Neuronal stem cell (in vitro differentiated cells): Measurements from ENCODE around the gene PTPRD.

Source experiments
- DNase-seq: peaks from one replicate; pipeline ENCODE4 v3.0.0-alpha.2; 2013; ENCODE audit warnings: low spot score
- H2AFZ ChIP-seq: one replicate; pipeline ENCODE4 v1.6.1; 2013; ENCODE audit warnings: mild to moderate bottlenecking, low read length, inconsistent platforms
- H2AK5ac ChIP-seq: 2 replicates; pipeline ENCODE4 v1.6.1; 2013; ENCODE audit warnings: low read depth, mild to moderate bottlenecking, inconsistent platforms, low read length, moderate library complexity, mixed read lengths
- H2BK120ac ChIP-seq: 2 replicates; pipeline ENCODE4 v1.6.1; 2013; ENCODE audit warnings: low read depth, mild to moderate bottlenecking, inconsistent platforms, low read length, moderate library complexity, mixed read lengths
- H2BK12ac ChIP-seq: one replicate; pipeline ENCODE4 v1.6.1; 2013; ENCODE audit warnings: low read length, inconsistent platforms
- H2BK15ac ChIP-seq: 2 replicates; pipeline ENCODE4 v1.6.1; 2013; ENCODE audit warnings: mild to moderate bottlenecking, low read length, inconsistent platforms, mixed read lengths
- H2BK5ac ChIP-seq: one replicate; pipeline ENCODE4 v1.6.1; 2013; ENCODE audit warnings: inconsistent platforms, mild to moderate bottlenecking, low read length, moderate library complexity
- H3K14ac ChIP-seq: one replicate; pipeline ENCODE4 v1.6.1; 2013; ENCODE audit warnings: low read length, inconsistent platforms
- H3K18ac ChIP-seq: 2 replicates; pipeline ENCODE4 v1.6.1; 2013; ENCODE audit warnings: low read length, inconsistent platforms
- H3K23ac ChIP-seq: 2 replicates; pipeline ENCODE4 v1.6.1; 2013; ENCODE audit warnings: low read depth, mild to moderate bottlenecking, mixed read lengths, low read length, inconsistent platforms; ENCODE audit not compliant: poor library complexity
- H3K27ac ChIP-seq: replicated peaks from 3 replicates; pipeline ENCODE4 v1.5.1; 2013; ENCODE audit warnings: low read length, inconsistent platforms
- H3K27me3 ChIP-seq, 3 experiments: 2 replicates each; pipeline ENCODE4 v1.6.1; 2013; ENCODE audit warnings: low read length in 3 of 3, mild to moderate bottlenecking in 2 of 3, inconsistent platforms in 1 of 3, low read depth in 1 of 3, mixed read lengths in 1 of 3, moderate library complexity in 1 of 3; ENCODE audit not compliant: control insufficient read depth in 3 of 3, insufficient read depth in 3 of 3
- H3K36me3 ChIP-seq, 2 donors: replicated peaks in 1 of 2; 2 replicates each; pipeline ENCODE4 v1.6.1; 2013; ENCODE audit warnings: low read length in 2 of 2; ENCODE audit not compliant: control insufficient read depth in 2 of 2, insufficient read depth in 2 of 2
- H3K4ac ChIP-seq: 2 replicates; pipeline ENCODE4 v1.6.1; 2013; ENCODE audit warnings: inconsistent platforms, mild to moderate bottlenecking, low read length, moderate library complexity
- H3K4me1 ChIP-seq, 2 donors: 1 replicate in 1 of 2; 2 replicates in 1 of 2; pipeline ENCODE4 v1.6.1; 2013; ENCODE audit warnings: low read length in 2 of 2, low read depth in 1 of 2; ENCODE audit not compliant: control insufficient read depth in 2 of 2, insufficient read depth in 1 of 2
- H3K4me2 ChIP-seq: one replicate; pipeline ENCODE4 v1.6.1; 2013; ENCODE audit warnings: mild to moderate bottlenecking, low read length, inconsistent platforms; ENCODE audit not compliant: insufficient read depth, poor library complexity, severe bottlenecking
- H3K4me3 ChIP-seq, 2 donors: 2 replicates each; pipeline ENCODE4 v1.5.1; 2013; ENCODE audit warnings: low read length in 2 of 2, mild to moderate bottlenecking in 2 of 2, inconsistent platforms in 1 of 2, moderate library complexity in 1 of 2
- H3K79me1 ChIP-seq: one replicate; pipeline ENCODE4 v1.6.1; 2013; ENCODE audit warnings: low read depth, mild to moderate bottlenecking, inconsistent platforms, low read length, moderate library complexity
- H3K9ac ChIP-seq: one replicate; pipeline ENCODE4 v1.6.1; 2013; ENCODE audit warnings: mild to moderate bottlenecking, low read depth, low read length, inconsistent platforms; ENCODE audit not compliant: poor library complexity
- H3K9me3 ChIP-seq, 2 donors: replicated peaks in 1 of 2; 2 replicates each; pipeline versions ENCODE3 to v1.6.1; 2013; ENCODE audit warnings: low read length in 2 of 2, mild to moderate bottlenecking in 2 of 2, inconsistent platforms in 1 of 2, low read depth in 1 of 2, mixed read lengths in 1 of 2, moderate library complexity in 1 of 2; ENCODE audit not compliant: control insufficient read depth in 2 of 2, insufficient read depth in 1 of 2
- H4K8ac ChIP-seq: one replicate; pipeline ENCODE4 v1.6.1; 2013; ENCODE audit warnings: low read depth, mild to moderate bottlenecking, inconsistent platforms, low read length, moderate library complexity
- H4K91ac ChIP-seq: one replicate; pipeline ENCODE4 v1.6.1; 2013; ENCODE audit warnings: low read length, low read depth, mild to moderate bottlenecking, inconsistent platforms; ENCODE audit not compliant: poor library complexity
- WGBS, 2 donors: extraction: QIAGEN DNeasy Blood & Tissue Kit; methylation state at CpG; one replicate each; pipeline ENCODE4 v1.1.7; 2013; ENCODE audit warnings: missing lambda C conversion rate in 2 of 2, mixed read lengths in 1 of 2; ENCODE audit not compliant: insufficient read length in 2 of 2, insufficient replicate concordance in 1 of 2; ENCODE audit errors: extremely low coverage in 2 of 2; 5-methylcytosine and 5-hydroxymethylcytosine counted together

The PTPRD gene

GRCh38 chr9:8660383-8660782 lies 1952.4 kb downstream of the PTPRD start:
- H3K14ac ChIP-seq = no peak overlapping the region
- H3K4me2 ChIP-seq = no peak overlapping the region
- no peak overlapping the region for H3K27ac ChIP-seq
- no peak overlapping the region for H2BK12ac ChIP-seq
- no peaks in the 10 kb centered on the region for H3K79me1 ChIP-seq
- no peak overlapping the region for H3K18ac ChIP-seq
- H3K4me3 ChIP-seq = no peak overlapping the region
- no peak for DNase-seq
- H3K4ac ChIP-seq = no peak overlapping the region
- H3K9me3 ChIP-seq = peaks cover 0 to 7% of the 10 kb centered on the region in 2 donors
- no peak overlapping the region for H2BK5ac ChIP-seq
- H3K9ac ChIP-seq = no peak overlapping the region
- H2AFZ ChIP-seq = no peak overlapping the region
- H2AK5ac ChIP-seq = no peak overlapping the region
- peaks cover under 1 to 2% of the 10 kb centered on the region in 2 donors for H3K4me1 ChIP-seq
- H4K91ac ChIP-seq = no peak overlapping the region
- no peak overlapping the region for H2BK15ac ChIP-seq
- H2BK120ac ChIP-seq = no peak overlapping the region
- H4K8ac ChIP-seq = no peak overlapping the region
- no peaks in the 10 kb centered on the region for H3K36me3 ChIP-seq
- no peak overlapping the region for H3K23ac ChIP-seq
- no peaks in the 10 kb centered on the region for H3K27me3 ChIP-seq

DNA sequence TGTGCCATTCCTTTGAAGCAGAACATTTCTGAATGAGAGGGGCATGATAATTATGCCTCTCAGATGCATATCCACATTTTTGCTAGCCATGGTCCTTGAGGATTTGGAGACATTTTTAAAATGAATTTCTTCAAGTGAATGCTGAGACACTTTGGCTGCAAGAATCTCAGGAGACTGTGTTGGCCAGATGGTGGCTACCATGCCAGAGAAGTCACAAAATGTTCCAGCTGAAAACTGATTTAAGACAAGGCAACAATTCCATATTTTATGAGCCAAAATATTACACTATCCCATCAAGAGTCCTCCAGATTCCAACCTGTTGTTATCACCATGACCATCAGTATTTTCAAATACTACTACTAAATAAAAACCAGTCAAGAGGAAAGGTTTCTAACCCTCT lies 1953.7 kb downstream of the PTPRD start:
- Histone ChIP-seq H3K9ac (no peak overlapping the region), H3K4ac (no peak overlapping the region), H2BK15ac (no peak overlapping the region), H3K27me3 (no peaks in the 10 kb centered on the region), H3K4me2 (no peak overlapping the region), H2AFZ (no peak overlapping the region), H2AK5ac (no peak overlapping the region), H4K8ac (no peak overlapping the region), H3K23ac (no peak overlapping the region), H3K36me3 (no peaks in the 10 kb centered on the region), H3K18ac (no peak overlapping the region), H3K79me1 (no peaks in the 10 kb centered on the region), H3K4me3 (no peak overlapping the region), H3K9me3 (peaks cover 0 to 7% of the 10 kb centered on the region in 2 donors), H3K14ac (no peak overlapping the region), H3K4me1 (no peaks in the 10 kb centered on the region), H4K91ac (no peak overlapping the region), H2BK5ac (no peak overlapping the region), H2BK120ac (no peak overlapping the region), H2BK12ac (no peak overlapping the region), H3K27ac (no peak overlapping the region)
- DNase-seq = no peak

DNA sequence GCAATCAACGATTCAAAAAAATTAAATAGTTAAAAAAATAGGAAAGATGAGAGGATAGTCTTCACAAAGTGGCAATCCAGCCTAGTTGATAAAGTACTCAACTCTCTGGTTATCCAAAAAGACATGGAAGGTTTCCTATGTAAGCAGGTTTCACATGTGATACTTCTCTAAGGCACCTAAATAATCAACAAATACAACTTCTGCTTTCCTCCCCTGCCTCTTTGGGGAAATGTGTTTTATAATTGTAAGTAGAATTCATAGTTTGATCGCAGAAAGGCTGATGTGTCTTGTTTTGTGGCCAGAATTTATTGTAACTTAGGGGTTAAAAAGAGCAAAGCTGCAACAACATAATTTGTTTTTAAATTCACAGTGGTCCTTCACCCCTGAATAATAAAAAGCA lies 1957.7 kb downstream of the PTPRD start:
- Histone ChIP-seq H3K27ac (no peak overlapping the region), H3K4me1 (peaks cover 4 to 12% of the 10 kb centered on the region in 2 donors), H3K4ac (no peak overlapping the region), H2BK120ac (no peak overlapping the region), H3K4me2 (no peak overlapping the region), H2BK5ac (no peak overlapping the region), H3K9me3 (peaks cover 0 to 7% of the 10 kb centered on the region in 2 donors), H3K27me3 (no peaks in the 10 kb centered on the region), H3K14ac (no peak overlapping the region), H3K79me1 (no peaks in the 10 kb centered on the region), H4K91ac (no peak overlapping the region), H2BK15ac (no peak overlapping the region), H2BK12ac (no peak overlapping the region), H3K9ac (no peak overlapping the region), H3K18ac (no peak overlapping the region), H3K4me3 (no peak overlapping the region), H3K36me3 (no peaks in the 10 kb centered on the region), H3K23ac (no peak overlapping the region), H2AFZ (no peak overlapping the region), H2AK5ac (no peak overlapping the region), H4K8ac (no peak overlapping the region)
- no CpG with 5 or more reads among the region's 2 CpGs for WGBS, 2 donors
- no peak for DNase-seq

DNA sequence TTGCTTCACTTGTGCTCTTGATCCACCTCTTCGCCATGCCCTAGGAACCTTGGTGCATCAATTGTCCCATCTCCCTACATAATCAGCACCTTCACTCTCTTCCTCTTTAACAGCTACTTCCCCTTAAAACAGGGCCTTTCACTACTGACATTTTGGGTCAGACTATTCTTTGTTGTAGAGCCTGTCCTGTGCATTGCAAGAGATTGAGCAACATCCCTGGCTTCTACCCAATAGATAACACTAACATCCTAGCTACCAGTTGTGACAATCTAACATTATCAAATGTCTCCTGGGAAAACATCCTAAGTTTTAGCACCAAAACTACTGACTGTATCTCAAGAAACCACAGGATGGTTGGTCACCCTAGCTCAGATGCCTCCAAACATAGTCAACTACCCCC lies 1958.9 kb downstream of the PTPRD start:
- Histone ChIP-seq H2BK5ac (no peak overlapping the region), H3K4me2 (no peak overlapping the region), H2BK12ac (no peak overlapping the region), H3K4me3 (no peak overlapping the region), H2BK15ac (no peak overlapping the region), H3K9me3 (peaks cover 0 to 5% of the 10 kb centered on the region in 2 donors), H3K4me1 (peaks cover 4 to 12% of the 10 kb centered on the region in 2 donors), H3K27me3 (no peaks in the 10 kb centered on the region), H3K18ac (no peak overlapping the region), H3K27ac (no peak overlapping the region), H3K23ac (no peak overlapping the region), H4K91ac (no peak overlapping the region), H3K79me1 (no peaks in the 10 kb centered on the region), H3K14ac (no peak overlapping the region), H2AK5ac (no peak overlapping the region), H2BK120ac (no peak overlapping the region), H3K9ac (no peak overlapping the region), H3K4ac (no peak overlapping the region), H2AFZ (no peak overlapping the region), H3K36me3 (no peaks in the 10 kb centered on the region), H4K8ac (no peak overlapping the region)
- WGBS, 2 donors = no CpG with 5 or more reads among the region's 1 CpG
- DNase-seq = no peak
